Neural crest cell (in vitro differentiated cells): Measurements from ENCODE around the gene DHX58. TPM values are rescaled to one million over a fixed set of nuclear protein-coding genes. Genes with fewer than 3 reads are reported as not detected.
A peak's percentile ranks its signal among the peaks of the same experiment; 100 is the strongest.

Experiments
- DNase-seq: peaks from one replicate; pipeline ENCODE4 v3.0.0; 2021; ENCODE audit warnings: low read depth, mixed read lengths, low spot score
- H3K27ac Mint-ChIP-seq: one replicate; pipeline ENCODE4 v1.8.0; 2021; ENCODE audit warnings: mild to moderate bottlenecking, mixed read lengths; ENCODE audit not compliant: unreplicated experiment
- H3K27me3 Mint-ChIP-seq: 2 replicates; pipeline ENCODE4 v1.8.0; 2021; ENCODE audit warnings: low read depth, mild to moderate bottlenecking, mixed read lengths
- H3K36me3 Mint-ChIP-seq: 2 replicates; pipeline ENCODE4 v1.8.0; 2021; ENCODE audit warnings: low read depth, mild to moderate bottlenecking, mixed read lengths
- H3K4me1 Mint-ChIP-seq: 2 replicates; pipeline ENCODE4 v1.8.0; 2021; ENCODE audit warnings: mixed read lengths
- H3K4me3 Mint-ChIP-seq: one replicate; pipeline ENCODE4 v1.8.0; 2021; ENCODE audit warnings: mild to moderate bottlenecking, mixed read lengths
- H3K9me3 Mint-ChIP-seq: 2 replicates; pipeline ENCODE4 v1.8.0; 2021; ENCODE audit warnings: mixed read lengths
- total RNA-seq: library from RNA; stranded (reverse); gene quantifications from 2 replicates; pipeline ENCODE4 v1.2.1, GENCODE V29; 2021
- TF ChIP-seq, protein P1 (sequence below): fragments of 200-600 bp; sonication (generic); conservative IDR thresholded peaks from 2 replicates; pipeline ENCODE4 v1.5.0; 2021; ENCODE audit warnings: antibody characterized with exemption, mild to moderate bottlenecking

The DHX58 gene
- total RNA-seq, 1 donor from 2014 or later = not detected

DNA sequence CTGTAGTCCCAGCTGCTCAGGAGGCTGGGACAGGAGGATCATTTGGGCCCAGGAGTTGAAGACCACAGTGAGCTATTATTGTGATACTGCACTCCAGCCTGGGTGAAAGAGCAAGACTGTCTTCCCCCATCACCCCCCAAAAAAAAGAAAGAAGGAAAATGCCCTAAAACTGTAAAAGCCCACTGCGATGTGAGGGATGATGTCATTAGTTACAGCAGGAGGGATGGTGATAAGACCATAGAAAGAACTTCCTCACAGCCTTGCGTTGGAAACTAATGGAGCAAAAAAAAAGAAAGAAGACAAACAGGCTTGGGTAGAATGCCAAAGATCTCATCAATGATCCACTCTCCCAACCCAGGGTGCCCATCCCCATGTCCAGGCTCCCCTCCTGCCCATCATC lies 33.0 kb downstream of the DHX58 start:
- DNase-seq = no peak
- Mint-ChIP-seq H3K4me3 (no peak overlapping the region), H3K9me3 (no peaks in the 10 kb centered on the region), H3K27ac (no peak overlapping the region), H3K27me3 (peaks cover 11% of the 10 kb centered on the region), H3K4me1 (no peaks in the 10 kb centered on the region), H3K36me3 (no peaks in the 10 kb centered on the region)
- TF ChIP-seq, protein P1, sequence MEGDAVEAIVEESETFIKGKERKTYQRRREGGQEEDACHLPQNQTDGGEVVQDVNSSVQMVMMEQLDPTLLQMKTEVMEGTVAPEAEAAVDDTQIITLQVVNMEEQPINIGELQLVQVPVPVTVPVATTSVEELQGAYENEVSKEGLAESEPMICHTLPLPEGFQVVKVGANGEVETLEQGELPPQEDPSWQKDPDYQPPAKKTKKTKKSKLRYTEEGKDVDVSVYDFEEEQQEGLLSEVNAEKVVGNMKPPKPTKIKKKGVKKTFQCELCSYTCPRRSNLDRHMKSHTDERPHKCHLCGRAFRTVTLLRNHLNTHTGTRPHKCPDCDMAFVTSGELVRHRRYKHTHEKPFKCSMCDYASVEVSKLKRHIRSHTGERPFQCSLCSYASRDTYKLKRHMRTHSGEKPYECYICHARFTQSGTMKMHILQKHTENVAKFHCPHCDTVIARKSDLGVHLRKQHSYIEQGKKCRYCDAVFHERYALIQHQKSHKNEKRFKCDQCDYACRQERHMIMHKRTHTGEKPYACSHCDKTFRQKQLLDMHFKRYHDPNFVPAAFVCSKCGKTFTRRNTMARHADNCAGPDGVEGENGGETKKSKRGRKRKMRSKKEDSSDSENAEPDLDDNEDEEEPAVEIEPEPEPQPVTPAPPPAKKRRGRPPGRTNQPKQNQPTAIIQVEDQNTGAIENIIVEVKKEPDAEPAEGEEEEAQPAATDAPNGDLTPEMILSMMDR = no peak

DNA sequence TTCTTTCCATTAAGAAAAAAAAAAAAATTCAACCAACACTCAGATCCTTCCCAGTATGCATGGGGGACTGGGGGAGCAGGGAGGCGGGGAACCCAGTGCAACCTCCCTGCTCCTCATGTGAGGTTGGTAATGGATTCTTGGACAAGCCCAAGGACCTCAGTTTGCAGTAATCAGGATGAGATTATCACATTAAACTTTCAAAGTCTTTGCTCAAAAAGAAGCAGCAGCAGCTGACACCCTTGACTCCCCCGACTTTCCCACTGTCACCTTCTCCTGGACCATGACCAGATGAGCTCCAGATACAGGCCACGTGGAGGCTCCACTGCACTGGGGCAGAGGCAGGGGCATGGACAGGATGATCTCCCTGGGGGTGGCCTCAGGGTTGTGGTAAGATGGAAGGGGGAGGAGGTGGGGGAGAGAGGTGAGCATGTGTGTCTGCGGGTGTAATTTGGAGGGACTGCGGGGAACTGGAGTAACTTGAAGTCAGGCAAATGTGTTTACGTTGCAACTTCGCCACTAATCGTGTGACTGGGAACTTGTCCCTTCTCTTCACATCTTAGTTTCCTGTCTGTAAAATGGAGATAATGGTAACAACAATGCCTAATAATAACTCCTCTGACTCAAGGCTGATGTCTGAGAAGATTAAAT lies 34.0 kb downstream of the DHX58 start:
- Mint-ChIP-seq H3K27ac (peak overlapping the region; percentile 57), H3K27me3 (peaks cover 19% of the 10 kb centered on the region), H3K9me3 (no peaks in the 10 kb centered on the region), H3K4me1 (no peaks in the 10 kb centered on the region), H3K36me3 (no peaks in the 10 kb centered on the region), H3K4me3 (no peak overlapping the region)
- TF ChIP-seq, protein P1 = no peak
- DNase-seq = no peak

DNA sequence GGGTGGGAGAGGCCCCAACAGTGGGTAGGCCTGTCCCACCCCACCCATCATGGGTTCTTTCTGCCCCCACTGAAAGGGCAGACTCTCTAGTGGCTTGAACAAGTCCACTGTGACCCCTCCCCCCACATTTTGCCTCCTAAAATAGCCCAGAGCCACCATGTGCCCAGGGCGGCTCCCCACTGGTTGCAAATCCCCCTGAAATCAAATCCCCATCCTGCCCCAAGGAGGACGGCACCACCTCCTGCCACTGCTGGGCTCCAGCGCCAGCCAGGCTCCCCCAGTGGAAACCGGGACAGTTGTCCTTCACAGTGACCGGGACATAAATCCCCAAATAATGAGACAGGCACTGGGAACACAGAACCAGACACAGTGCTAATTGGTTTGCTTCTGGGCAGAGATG lies 34.8 kb downstream of the DHX58 start:
- H3K9me3 Mint-ChIP-seq = no peaks in the 10 kb centered on the region
- no peak for DNase-seq

DNA sequence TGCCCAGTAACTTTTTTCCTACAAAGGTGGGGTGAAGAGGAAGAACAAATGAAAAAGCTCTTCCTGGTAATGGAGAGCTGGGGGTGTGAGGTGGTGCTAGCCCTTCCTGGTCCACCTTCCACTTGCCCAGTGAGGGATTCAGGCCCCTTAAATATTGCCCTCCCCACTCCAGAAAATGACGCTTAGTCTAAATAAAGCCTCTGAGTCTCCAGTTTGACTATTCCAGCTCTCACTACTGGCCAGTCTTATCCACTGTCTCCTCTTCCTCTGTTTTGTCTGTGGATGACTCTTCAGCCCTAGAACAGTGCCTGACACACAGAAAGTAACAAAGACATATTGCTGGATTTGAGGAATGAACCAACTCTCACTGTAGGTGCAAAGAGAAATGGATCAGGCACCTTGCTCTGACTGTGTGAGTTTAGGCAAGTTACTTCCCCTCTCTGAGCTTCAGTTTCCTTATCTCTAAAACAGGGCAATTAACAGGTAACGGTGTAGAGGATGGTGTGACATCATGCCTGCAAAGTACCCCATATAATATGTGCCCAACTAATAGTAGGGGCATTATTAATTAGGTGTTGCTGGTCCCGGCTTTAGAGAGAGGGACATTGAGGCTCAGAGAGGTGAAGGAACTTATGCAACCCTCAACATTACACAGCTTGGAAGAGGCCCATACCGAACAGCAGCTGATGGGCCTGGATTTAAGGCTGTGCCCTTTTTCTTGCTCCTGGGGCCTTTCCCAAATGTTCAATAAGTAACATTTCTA lies 35.5 kb downstream of the DHX58 start:
- TF ChIP-seq, protein P1 = no peak
- Mint-ChIP-seq H3K4me1 (no peaks in the 10 kb centered on the region), H3K27me3 (peaks cover 31% of the 10 kb centered on the region)

More for the DNA sequence above, 34.8 kb downstream of the DHX58 start:
- H3K36me3 Mint-ChIP-seq = no peaks in the 10 kb centered on the region
- H3K4me3 Mint-ChIP-seq = no peak overlapping the region
- H3K27me3 Mint-ChIP-seq = peaks cover 27% of the 10 kb centered on the region
- no peaks in the 10 kb centered on the region for H3K4me1 Mint-ChIP-seq
- TF ChIP-seq, protein P1 = no peak
- H3K27ac Mint-ChIP-seq = no peak overlapping the region

DNA sequence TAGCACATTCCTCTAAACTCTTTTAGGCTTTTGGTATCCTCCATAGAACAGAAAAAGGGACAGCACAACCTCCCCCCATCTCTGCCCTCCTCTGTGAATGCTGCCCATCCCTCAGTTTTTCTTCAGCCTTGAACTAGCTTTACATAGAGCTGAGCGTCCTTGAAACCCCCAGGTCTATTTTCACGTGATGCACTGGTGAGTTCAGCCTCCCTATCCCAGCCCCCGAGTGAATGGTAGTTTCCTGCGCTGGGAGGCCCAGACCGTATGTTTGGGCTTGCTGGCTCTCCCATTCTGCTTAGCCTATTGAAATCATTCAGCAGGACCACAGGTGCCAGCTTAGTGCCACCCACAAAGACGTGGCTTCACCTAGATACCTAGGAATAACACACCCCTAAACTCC lies 36.7 kb downstream of the DHX58 start:
- Mint-ChIP-seq H3K4me1 (no peaks in the 10 kb centered on the region), H3K36me3 (no peaks in the 10 kb centered on the region), H3K27ac (no peak overlapping the region), H3K27me3 (peaks cover 43% of the 10 kb centered on the region), H3K4me3 (no peak overlapping the region), H3K9me3 (no peaks in the 10 kb centered on the region)
- TF ChIP-seq, protein P1 = no peak
- DNase-seq = no peak

More for the DNA sequence above, 35.5 kb downstream of the DHX58 start:
- no peak overlapping the region for H3K27ac Mint-ChIP-seq
- H3K36me3 Mint-ChIP-seq = no peaks in the 10 kb centered on the region
- DNase-seq = no peak
- H3K9me3 Mint-ChIP-seq = no peaks in the 10 kb centered on the region
- no peak overlapping the region for H3K4me3 Mint-ChIP-seq
